ENCODE measurements around the gene TAPBPL. TPM values are rescaled to one million over a fixed set of nuclear protein-coding genes. Genes with fewer than 3 reads are reported as not detected.

TAPBPL gene
- total and polyA plus RNA-seq, 2 of the 13 experiments (the other 11 are each of a cell fraction or from before 2014, with no cell fraction given) = 10.0 to 14.5 TPM

DNA sequence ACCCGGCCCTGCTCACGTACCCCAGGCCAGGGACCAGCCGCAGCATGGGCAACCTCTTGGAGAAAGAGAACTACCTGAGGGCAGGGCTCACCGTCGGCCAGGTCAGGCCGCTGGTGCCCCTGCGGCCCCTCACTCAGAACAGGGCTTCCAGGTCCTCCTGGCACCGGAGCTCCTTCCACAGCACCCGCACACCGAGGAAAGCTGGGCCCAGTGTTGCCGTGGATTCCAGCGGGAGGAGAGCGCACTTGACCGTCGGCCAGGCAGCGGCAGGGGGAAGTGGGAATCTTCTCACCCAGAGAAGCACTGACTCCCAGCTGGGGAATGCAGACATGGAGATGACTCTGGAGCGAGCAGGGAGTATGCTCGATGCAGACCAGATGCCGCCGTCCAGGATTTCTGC lies 26.6 kb downstream of the TAPBPL start (continued):
- TF ChIP-seq TEAD3 (CRISPR knock-in tag; optimal IDR thresholded peaks at IDR 0.05; ENCODE audit: borderline replicate concordance) (no peak), SRY (CRISPR knock-in tag; IDR thresholded peaks at IDR 0.05) (no peak), ZNF772 (CRISPR knock-in tag; IDR thresholded peaks at IDR 0.05) (no peak)

DNA sequence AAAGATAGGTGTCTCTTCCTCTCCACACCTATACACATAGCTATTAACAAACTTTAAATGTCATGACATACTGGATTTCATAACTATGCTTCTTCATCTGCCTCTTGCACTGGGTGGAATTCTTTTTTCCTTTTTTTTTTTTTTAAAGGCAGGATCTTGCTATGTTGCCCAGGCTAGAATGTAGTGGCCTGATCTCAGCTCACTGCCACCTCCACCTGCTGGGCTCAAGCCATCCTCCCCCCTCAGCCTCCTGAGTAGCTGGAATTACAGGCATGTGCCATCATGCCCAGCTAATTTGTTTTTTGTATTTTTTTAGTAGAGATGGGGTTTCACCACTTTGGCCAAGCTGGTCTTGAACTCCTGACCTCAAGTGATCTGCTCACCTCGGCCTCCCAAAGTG lies 36.4 kb downstream of the TAPBPL start:
- H3K4me2 ChIP-seq (ENCODE audit: low read depth, low read length) = no peak overlapping the region
- CTCF ChIA-PET (ENCODE audit: low intra/inter-chr PET ratio, low total read pairs) = no interaction called here
- 33% methylated on average over 1 of the region's 1 CpG for WGBS (ENCODE audit: low lambda C conversion rate)
- intact Hi-C loops (cut with micrococcal nuclease; ENCODE audit: unreplicated experiment) = no loop called here
- H3K36me3 ChIP-seq (replicated peaks in 1 of 2; ENCODE audit: control insufficient read depth in 1 of 2, insufficient read depth in 2 of 2, low read length in 2 of 2) = 0 out of 5 replicates have a peak, but pooled peaks cover 0 to 7% of the 10 kb centered on the region in 2 experiments
- POLR2A ChIA-PET = interaction anchor here (1.0 to 1.2 kb wide), 2 partner anchors 46 to 49 kb away, joined by 3 read pairs; partner anchors contain the start of gene GAPDH
- H3K27me3 ChIP-seq (ENCODE audit: control insufficient read depth in 1 of 2, insufficient read depth in 2 of 2, low read length in 2 of 2) = no peaks in the 10 kb centered on the region; a peak in 1 of 5 replicates
- FAIRE-seq = no peak
- H3K79me2 ChIP-seq (ENCODE audit: insufficient read depth, low read length) = peaks cover 11% of the 10 kb centered on the region
- no peak overlapping the region for H3K27ac ChIP-seq (ENCODE audit: extremely low read length, insufficient read depth, low read length)
- no TSS peak for BruUV-seq (replicated peaks)
- H3K4me3 ChIP-seq (replicated peaks in 1 of 3; ENCODE audit: insufficient read depth in 1 of 3, low read depth in 2 of 3, low read length in 3 of 3) = no peak overlapping the region
- in situ Hi-C loops (cut with HindIII; ENCODE audit: extremely low pct_ligation_motif_present, low pct_unique_long_range_greater_than_20kb) = no loop called here
- peaks cover 9% of the 10 kb centered on the region for H3K4me1 ChIP-seq (ENCODE audit: insufficient read depth, low read length)
- no peaks in the 10 kb centered on the region for H3K9me3 ChIP-seq (ENCODE audit: low read length)
- no peak overlapping the region for H2AFZ ChIP-seq (ENCODE audit: low read length)
- H4K20me1 ChIP-seq (ENCODE audit: insufficient read depth, low read length) = no peaks in the 10 kb centered on the region
- TF ChIP-seq THAP8 (CRISPR knock-in tag; IDR thresholded peaks at IDR 0.05; ENCODE audit: borderline replicate concordance) (no peak), ZNF260 (CRISPR knock-in tag; IDR thresholded peaks at IDR 0.05; ENCODE audit: borderline replicate concordance, low read depth) (no peak), ZNF121 (CRISPR knock-in tag; IDR thresholded peaks at IDR 0.05) (peak; percentile 58; the same call in 1 of the 2 replicates)
- TF ChIP-seq, protein P1, sequence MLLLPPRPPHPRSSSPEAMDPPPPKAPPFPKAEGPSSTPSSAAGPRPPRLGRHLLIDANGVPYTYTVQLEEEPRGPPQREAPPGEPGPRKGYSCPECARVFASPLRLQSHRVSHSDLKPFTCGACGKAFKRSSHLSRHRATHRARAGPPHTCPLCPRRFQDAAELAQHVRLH (CRISPR knock-in tag; IDR thresholded peaks at IDR 0.05; ENCODE audit: borderline replicate concordance, low read depth) = no peak
- no peak for ATAC-seq
- no peak for DNase-seq (ENCODE audit: low spot score)
- no peak overlapping the region for H3K9ac ChIP-seq (ENCODE audit: insufficient read depth, low read depth, low read length)

Data from HepG2 (cell line).